CD4-positive, alpha-beta T cell (primary cell): ENCODE results near the gene ST6GALNAC4. TPM values are rescaled to one million over a fixed set of nuclear protein-coding genes. Genes with fewer than 3 reads are reported as not detected.
A peak's percentile ranks its signal among the peaks of the same experiment; 100 is the strongest.

Experiments used
- ATAC-seq: fragments of 200-7000 bp; cut with Tn5 transposase; one replicate; pipeline ENCODE4 v1.10.0; 2022; ENCODE audit warnings: mild to moderate bottlenecking; ENCODE audit not compliant: poor library complexity
- CTCF ChIA-PET: fragments of 350-600 bp; sonication (Branson Sonifier 250); formaldehyde crosslinking; loops from one replicate; lab custom pipeline; 2021; ENCODE audit warnings: antibody characterized with exemption, inconsistent platforms; lab: Charles Lee
- POLR2A ChIA-PET: fragments of 350-600 bp; sonication (Branson Sonifier 250); formaldehyde crosslinking; loops from one replicate; lab custom pipeline; 2021; ENCODE audit warnings: antibody characterized with exemption, inconsistent platforms; lab: Charles Lee
- DNase-seq, 14 experiments: peaks; one replicate each; pipeline ENCODE4 v3.0.0-alpha.2; 2013 to 2020; ENCODE audit warnings: mixed read lengths in 2 of 14
- H3K27ac ChIP-seq, 2 donors: one replicate each; pipeline versions ENCODE4 v1.5.1 to v1.7.0; 2013; ENCODE audit warnings: low read length in 2 of 2, low read depth in 1 of 2, mild to moderate bottlenecking in 1 of 2
- H3K27me3 ChIP-seq, 2 experiments: 1 replicate in 1 of 2; 2 replicates in 1 of 2; pipeline versions ENCODE4 v1.6.1 to v1.7.0; 2013; ENCODE audit warnings: low read length in 2 of 2, control low read depth in 1 of 2, mild to moderate bottlenecking in 1 of 2, moderate library complexity in 1 of 2; ENCODE audit not compliant: insufficient read depth in 2 of 2, control insufficient read depth in 1 of 2
- H3K36me3 ChIP-seq: one replicate; pipeline ENCODE4 v1.6.1; 2013; ENCODE audit warnings: low read length, control low read depth; ENCODE audit not compliant: insufficient read depth
- H3K4me1 ChIP-seq: one replicate; pipeline ENCODE4 v1.6.1; 2013; ENCODE audit warnings: low read length, control low read depth; ENCODE audit not compliant: insufficient read depth
- H3K4me3 ChIP-seq: one replicate; pipeline ENCODE4 v1.5.1; 2013; ENCODE audit warnings: mild to moderate bottlenecking, low read length, moderate library complexity
- H3K9me3 ChIP-seq, 2 experiments: 1 replicate in 1 of 2; 2 replicates in 1 of 2; pipeline versions ENCODE4 v1.6.1 to v1.7.0; 2013; ENCODE audit warnings: low read length in 2 of 2, mild to moderate bottlenecking in 2 of 2, control low read depth in 1 of 2, moderate library complexity in 1 of 2; ENCODE audit not compliant: control insufficient read depth in 1 of 2, insufficient read depth in 1 of 2
- H3K27ac Mint-ChIP-seq: one replicate; pipeline ENCODE4 v1.8.0; 2020; ENCODE audit warnings: mixed read lengths
- H3K27me3 Mint-ChIP-seq: one replicate; pipeline ENCODE4 v1.8.0; 2021; ENCODE audit warnings: mixed read lengths
- H3K36me3 Mint-ChIP-seq: one replicate; pipeline ENCODE4 v1.8.0; 2021; ENCODE audit warnings: low read depth, mixed read lengths
- H3K4me1 Mint-ChIP-seq: one replicate; pipeline ENCODE4 v1.8.0; 2021; ENCODE audit warnings: low read depth, mixed read lengths
- H3K4me3 Mint-ChIP-seq: one replicate; pipeline ENCODE4 v1.8.0; 2020; ENCODE audit warnings: mild to moderate bottlenecking, mixed read lengths
- H3K9me3 Mint-ChIP-seq: one replicate; pipeline ENCODE4 v1.8.0; 2020; ENCODE audit warnings: mixed read lengths
- intact Hi-C, 2 experiments: fragments of 100-400 bp; cut with DNase I in 1 of 2; cut with micrococcal nuclease in 1 of 2; formaldehyde crosslinking; loops; one replicate each; pipeline versions ENCODE4 v1.15.1 to v1.9.0; 2023 to 2025; cut with DNase I, micrococcal nuclease
- total RNA-seq, 174 experiments: library from RNA in 2 of 174; stranded (reverse) in 2 of 174; gene quantifications; one replicate each; pipeline ENCODE4 v1.2.3 and lab custom pipeline; 2021 to 2026
- TF ChIP-seq, protein P1 (sequence below): fragments of 200-600 bp; IDR thresholded peaks from one replicate; pipeline ENCODE4 v1.8.0; 2022; ENCODE audit warnings: antibody characterized with exemption, mild to moderate bottlenecking

Gene ST6GALNAC4
- total RNA-seq, 2 experiments from 2014 or later = 28.7 to 30.2 TPM

DNA sequence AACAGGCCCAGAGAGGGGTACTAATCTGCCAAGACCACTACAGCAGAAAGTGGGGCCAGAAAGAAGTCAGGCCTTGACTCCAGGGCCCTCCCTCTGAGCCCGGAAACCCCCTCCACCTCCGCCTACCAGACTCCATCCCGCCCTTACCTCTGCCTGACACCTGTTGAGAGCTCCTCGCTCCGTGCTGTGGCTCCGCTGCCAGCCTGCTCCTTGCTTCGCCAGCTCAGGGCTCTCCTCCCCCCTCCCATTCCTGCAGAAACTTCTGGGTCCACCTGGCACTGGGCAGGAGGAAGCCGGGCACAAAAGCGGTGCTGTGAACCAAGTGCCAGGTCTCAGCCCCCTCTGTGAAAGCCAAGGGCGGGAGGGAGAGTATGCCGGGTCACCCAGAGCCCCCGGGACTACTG is 11.1 kb downstream of the ST6GALNAC4 start:
- intact Hi-C loops = loop anchor here in 1 of 2 experiments (1.0 to 5.0 kb wide), 3 partner anchors 12 to 168 kb away; partner anchors contain the start of genes CDK9, ST6GALNAC4 and TOR2A
- H3K4me1 Mint-ChIP-seq = peaks cover 58% of the 10 kb centered on the region
- H3K4me3 Mint-ChIP-seq = peak overlapping the region; percentile 89
- peak overlapping the region; percentile 98 for H3K27ac Mint-ChIP-seq
- peak overlapping the region; percentile 95 to 98 for H3K27ac ChIP-seq
- peak overlapping the region; percentile 63 for H3K4me3 ChIP-seq
- peaks cover 27% of the 10 kb centered on the region for H3K36me3 Mint-ChIP-seq
- H3K27me3 Mint-ChIP-seq = no peaks in the 10 kb centered on the region
- DNase-seq = peak; percentile 49 to 88 (median 74)
- peaks cover 20% of the 10 kb centered on the region for H3K36me3 ChIP-seq
- H3K4me1 ChIP-seq = peaks cover 61% of the 10 kb centered on the region
- no peaks in the 10 kb centered on the region for H3K9me3 Mint-ChIP-seq
- no peaks in the 10 kb centered on the region for H3K27me3 ChIP-seq
- ChIA-PET CTCF (interaction anchor here (1.5 to 2.0 kb wide), 3 partner anchors 11 to 171 kb away, joined by 4 to 6 read pairs (median 5); partner anchors contain the start of genes ST6GALNAC4 and TOR2A), POLR2A (interaction anchor here (0.5 to 5.0 kb wide), 17 partner anchors 8 to 455 kb away, joined by 3 to 77 read pairs (median 6); partner anchors contain the start of genes CDK9, ENG, FPGS and PIP5KL1)
- peak; percentile 62 for ATAC-seq
- no peaks in the 10 kb centered on the region for H3K9me3 ChIP-seq
- TF ChIP-seq, protein P1, sequence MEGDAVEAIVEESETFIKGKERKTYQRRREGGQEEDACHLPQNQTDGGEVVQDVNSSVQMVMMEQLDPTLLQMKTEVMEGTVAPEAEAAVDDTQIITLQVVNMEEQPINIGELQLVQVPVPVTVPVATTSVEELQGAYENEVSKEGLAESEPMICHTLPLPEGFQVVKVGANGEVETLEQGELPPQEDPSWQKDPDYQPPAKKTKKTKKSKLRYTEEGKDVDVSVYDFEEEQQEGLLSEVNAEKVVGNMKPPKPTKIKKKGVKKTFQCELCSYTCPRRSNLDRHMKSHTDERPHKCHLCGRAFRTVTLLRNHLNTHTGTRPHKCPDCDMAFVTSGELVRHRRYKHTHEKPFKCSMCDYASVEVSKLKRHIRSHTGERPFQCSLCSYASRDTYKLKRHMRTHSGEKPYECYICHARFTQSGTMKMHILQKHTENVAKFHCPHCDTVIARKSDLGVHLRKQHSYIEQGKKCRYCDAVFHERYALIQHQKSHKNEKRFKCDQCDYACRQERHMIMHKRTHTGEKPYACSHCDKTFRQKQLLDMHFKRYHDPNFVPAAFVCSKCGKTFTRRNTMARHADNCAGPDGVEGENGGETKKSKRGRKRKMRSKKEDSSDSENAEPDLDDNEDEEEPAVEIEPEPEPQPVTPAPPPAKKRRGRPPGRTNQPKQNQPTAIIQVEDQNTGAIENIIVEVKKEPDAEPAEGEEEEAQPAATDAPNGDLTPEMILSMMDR = no peak

DNA sequence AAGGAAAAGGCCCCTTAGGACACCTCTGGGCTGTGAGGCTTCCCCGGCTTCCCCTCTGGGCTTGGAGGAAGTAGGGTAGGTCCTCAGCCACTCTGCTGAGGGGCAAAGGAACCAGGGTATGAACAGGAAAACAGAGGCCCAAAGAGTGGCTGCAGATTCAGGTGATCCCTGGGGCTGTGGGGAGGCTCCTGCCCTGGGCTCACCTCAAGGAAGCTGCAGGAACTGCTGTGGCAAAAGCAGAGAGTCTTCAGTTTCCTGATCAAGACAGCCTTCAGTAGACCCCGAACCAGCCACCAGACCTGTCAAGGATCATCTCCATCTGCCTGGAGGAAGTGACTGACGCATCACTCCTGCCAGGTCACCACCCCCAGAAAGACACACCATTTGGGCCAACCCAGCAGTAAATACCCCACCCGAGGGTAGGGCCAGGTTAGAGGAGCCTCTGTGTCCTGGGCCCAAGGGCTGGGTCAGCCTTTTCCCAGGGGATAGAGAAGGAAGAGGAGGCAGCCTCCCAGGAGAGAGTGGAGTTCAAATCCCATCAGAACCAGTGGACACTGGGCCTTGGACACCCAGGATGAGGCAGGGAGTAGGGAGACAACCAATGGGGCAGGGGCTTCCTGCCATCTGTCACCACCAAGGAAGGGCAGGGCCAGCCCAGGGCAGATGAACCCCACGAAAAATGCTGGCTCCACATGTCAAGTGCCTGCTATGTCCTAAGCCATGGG is 11.7 kb downstream of the ST6GALNAC4 start:
- Histone ChIP-seq H3K4me3 (peak overlapping the region; percentile 63), H3K27ac (peak overlapping the region; percentile 95 to 98), H3K9me3 (no peaks in the 10 kb centered on the region), H3K36me3 (peaks cover 19% of the 10 kb centered on the region), H3K4me1 (peaks cover 60% of the 10 kb centered on the region), H3K27me3 (no peaks in the 10 kb centered on the region)
- Mint-ChIP-seq H3K27me3 (no peaks in the 10 kb centered on the region), H3K4me3 (peak overlapping the region; percentile 89), H3K27ac (peak overlapping the region; percentile 98), H3K36me3 (peaks cover 21% of the 10 kb centered on the region), H3K4me1 (peaks cover 56% of the 10 kb centered on the region), H3K9me3 (no peaks in the 10 kb centered on the region)
- TF ChIP-seq, protein P1 = no peak
- POLR2A ChIA-PET = interaction anchor here (0.6 to 5.0 kb wide), 17 partner anchors 8 to 170 kb away, joined by 3 to 77 read pairs (median 6); partner anchors contain the start of genes CDK9, FPGS, PIP5KL1 and ST6GALNAC4
- intact Hi-C loops = loop anchor here in 1 of 2 experiments (1.0 to 5.0 kb wide), 3 partner anchors 12 to 168 kb away; partner anchors contain the start of genes CDK9, ST6GALNAC4 and TOR2A
- CTCF ChIA-PET = interaction anchor here (1.0 to 2.0 kb wide), 3 partner anchors 17 to 170 kb away, joined by 4 to 6 read pairs (median 5); partner anchors contain the start of gene TOR2A
- peak; percentile 57 for ATAC-seq
- peak in 13 of 14 experiments; percentile 50 to 84 (median 68) for DNase-seq

DNA sequence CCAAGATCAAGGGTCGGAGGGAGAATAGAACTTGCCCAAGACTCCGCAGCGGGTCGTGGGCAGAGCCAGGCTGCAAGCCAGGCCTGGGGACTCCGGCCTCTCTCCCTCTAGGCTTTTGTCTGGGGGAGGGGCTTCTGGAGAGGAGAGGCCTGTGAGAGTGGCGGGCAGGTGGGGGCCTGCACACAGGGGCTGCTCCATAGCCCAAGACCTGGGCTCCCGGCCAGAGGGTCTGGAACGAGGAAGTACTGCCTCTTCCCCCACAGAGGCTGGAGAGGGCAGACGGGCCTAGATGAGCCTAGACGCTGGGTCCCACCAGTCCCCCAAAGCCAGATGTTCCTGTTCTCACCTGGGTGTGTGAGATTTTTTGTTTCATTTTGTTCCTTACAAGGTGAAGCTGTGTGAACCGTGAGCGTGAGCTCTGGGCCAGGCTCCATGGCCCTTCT is 12.3 kb downstream of the ST6GALNAC4 start:
- Mint-ChIP-seq H3K9me3 (no peaks in the 10 kb centered on the region), H3K27me3 (no peaks in the 10 kb centered on the region), H3K4me1 (peaks cover 61% of the 10 kb centered on the region), H3K36me3 (peaks cover 26% of the 10 kb centered on the region), H3K27ac (peak overlapping the region; percentile 98), H3K4me3 (peak overlapping the region; percentile 89)
- TF ChIP-seq, protein P1 = no peak
- POLR2A ChIA-PET = interaction anchor here (0.6 to 5.0 kb wide), 8 partner anchors 12 to 133 kb away, joined by 3 to 77 read pairs (median 3); partner anchors contain the start of gene ST6GALNAC4
- Histone ChIP-seq H3K27me3 (no peaks in the 10 kb centered on the region), H3K4me3 (peak overlapping the region; percentile 63), H3K36me3 (peaks cover 14% of the 10 kb centered on the region), H3K27ac (peak overlapping the region; percentile 95 to 98), H3K9me3 (no peaks in the 10 kb centered on the region), H3K4me1 (peaks cover 66% of the 10 kb centered on the region)
- CTCF ChIA-PET = interaction anchor here (1.0 kb wide), 1 partner anchor 35 kb away, joined by 5 read pairs; no protein-coding TSS in a partner anchor
- intact Hi-C loops = loop anchor here in 1 of 2 experiments (1.0 to 5.0 kb wide), 3 partner anchors 13 to 167 kb away; partner anchors contain the start of genes CDK9, ST6GALNAC4 and TOR2A
- ATAC-seq (no peak), DNase-seq (peak in 3 of 14 experiments; percentile 37 to 51 (median 40))
